Activated CD4-positive, alpha-beta T cell treated with anti-CD3 and anti-CD28 coated beads for 48 hours (primary cell): ENCODE measurements around the gene MYO1G.
"Not testable (repeated sequence)": the region's sequence is repeated elsewhere in the genome, so short reads cannot be mapped to it uniquely, and the experiment has no call there.

ENCODE experiments used
- DNase-seq: peaks from one replicate; pipeline ENCODE4 v3.0.0-alpha.2; 2020

MYO1G gene

DNA sequence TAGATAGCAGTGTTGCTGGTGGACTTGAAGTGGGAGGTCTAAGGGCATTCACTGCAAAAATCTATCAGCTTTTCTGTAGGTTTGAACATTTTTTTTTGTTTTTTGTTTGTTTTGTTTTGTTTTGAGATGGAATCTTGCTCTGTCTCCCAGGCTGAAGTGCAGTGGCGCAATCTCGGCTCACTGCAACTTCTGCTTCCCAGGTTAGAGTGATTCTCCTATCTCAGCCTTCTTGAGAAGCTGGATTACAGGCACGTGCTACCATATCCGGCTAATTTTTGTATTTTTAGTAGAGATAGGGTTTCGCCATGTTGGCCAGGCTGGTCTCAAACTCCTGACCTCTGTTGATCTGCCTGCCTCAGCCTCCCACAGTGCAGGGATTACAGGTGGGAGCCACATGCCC is 44.3 kb downstream of the MYO1G start:
- not testable (repeated sequence) for DNase-seq

DNA sequence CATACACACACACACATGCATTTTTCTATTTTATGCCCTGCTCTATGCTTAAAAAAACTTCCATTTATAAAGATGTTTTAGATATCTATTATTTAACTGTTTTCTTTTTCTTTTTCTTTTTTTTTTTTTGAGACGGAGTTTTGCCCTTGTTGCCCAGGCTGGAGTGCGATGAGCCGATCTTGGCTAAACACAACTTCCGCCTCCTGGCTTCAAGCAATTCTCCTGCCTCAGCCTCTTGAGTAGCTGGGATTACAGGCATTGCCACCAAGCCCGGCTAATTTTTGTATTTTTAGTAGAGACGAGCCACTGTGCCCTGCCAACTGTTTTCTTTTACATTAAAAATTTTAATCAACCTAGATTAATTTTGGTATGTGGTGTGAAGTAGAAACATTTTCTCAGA is 47.9 kb downstream of the MYO1G start:
- DNase-seq = no peak

DNA sequence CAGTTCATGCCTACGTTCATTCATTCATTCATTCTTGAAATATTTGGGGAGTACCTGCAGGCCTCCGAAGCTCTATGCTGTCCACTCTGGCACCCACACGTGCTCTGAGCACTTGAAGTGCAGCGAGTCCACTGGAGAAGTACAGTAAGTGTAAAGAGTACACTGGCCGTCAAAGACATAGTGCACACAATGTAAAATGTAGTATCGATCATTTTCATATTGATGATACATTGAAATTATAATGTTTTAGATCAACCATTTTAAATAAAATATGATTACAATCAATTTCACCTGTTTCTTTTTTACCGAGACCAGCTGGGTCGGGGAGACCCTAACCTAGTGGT is 56.5 kb downstream of the MYO1G start:
- no peak for DNase-seq

DNA sequence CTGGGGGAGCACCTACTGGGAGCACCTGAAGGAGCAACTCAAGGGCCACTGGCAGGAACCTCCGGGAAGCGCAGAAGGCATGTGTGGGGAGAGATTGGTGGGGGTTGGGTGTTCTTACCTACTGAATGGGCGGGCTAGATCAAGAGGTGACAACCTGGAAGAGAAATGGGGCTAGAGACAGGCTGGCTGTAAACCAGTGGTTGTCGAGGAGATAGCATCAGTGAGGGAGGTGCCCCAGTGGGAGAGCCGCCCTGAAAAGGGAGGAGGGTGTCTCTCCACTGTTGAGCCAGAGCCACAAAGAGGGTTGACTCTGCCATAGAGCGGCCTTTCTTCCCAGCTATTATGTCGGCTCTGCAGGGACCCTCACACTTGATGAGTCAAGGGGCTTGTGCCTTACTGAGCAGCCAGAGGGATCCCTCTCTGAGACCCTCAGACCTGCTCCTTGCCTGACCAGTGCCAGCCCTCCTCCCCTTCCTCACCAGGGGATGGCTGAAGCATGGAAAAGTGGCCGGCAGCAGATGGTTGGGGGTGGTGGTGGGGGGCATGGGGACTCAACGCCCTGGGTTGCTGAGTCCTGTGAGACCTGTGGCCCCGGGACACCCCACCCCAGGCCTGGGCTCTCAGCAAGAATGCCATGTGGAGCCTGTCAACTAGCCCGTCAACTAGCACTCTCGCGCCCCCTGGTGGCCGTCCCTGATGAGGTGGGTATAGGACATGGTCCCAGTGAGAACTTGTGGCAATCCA is 57.0 kb downstream of the MYO1G start:
- DNase-seq = peak; percentile 99

DNA sequence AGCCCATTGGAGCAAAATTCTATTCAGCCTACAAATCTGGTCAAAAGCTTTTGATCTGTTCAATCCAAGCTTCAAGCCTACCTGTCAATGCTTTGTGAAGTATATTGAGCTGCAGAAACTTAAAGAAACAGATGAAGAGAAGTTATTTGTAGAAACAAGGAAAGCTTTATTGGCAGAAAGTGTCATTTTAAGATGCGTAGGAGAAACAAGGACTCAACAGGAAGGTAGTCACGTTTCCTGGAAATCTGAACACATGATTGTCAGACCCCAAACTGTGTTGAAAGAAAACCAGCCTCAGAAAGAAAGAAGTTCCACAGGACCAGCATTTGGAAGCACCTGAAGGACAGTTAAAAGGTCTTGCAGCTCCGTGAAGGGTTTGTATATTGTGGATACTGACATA is 58.7 kb downstream of the MYO1G start:
- DNase-seq = no peak

DNA sequence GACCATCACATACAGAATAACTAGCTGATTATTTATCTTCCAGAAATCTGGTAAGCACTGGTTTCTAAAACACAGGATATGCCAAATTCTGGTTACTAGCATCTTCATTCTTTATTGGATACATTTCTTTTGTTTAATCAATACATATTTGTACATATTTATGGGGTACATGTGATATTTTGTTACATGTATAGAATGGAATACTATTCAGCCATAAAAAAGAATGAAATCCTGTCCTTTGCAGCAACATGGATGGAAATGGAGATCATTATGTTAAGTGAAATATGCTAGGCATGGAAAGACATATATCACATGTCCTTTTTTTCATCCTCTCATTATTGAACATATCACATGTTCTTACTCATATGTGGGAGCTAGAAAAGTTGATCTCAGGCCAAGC is 60.8 kb downstream of the MYO1G start:
- no peak for DNase-seq

DNA sequence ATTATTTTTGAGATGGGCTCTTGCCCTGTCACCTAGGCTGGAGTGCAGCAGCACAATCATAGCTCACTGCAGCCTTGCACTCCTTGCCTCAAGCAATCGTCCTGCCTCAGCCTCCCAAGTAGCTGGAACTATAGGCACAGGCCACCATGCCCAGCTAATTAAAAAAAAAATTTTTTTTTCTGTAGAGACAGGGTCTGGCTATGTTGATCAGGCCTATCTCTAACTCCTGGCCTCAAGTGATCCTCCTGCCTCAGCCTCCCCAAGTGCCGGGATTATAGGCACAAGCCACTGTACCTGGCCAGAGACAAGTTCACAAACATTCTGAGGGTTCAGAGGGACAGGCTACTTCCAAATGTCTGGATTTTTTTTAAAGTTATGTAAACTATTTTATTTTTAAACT is 61.4 kb downstream of the MYO1G start:
- DNase-seq = no peak

DNA sequence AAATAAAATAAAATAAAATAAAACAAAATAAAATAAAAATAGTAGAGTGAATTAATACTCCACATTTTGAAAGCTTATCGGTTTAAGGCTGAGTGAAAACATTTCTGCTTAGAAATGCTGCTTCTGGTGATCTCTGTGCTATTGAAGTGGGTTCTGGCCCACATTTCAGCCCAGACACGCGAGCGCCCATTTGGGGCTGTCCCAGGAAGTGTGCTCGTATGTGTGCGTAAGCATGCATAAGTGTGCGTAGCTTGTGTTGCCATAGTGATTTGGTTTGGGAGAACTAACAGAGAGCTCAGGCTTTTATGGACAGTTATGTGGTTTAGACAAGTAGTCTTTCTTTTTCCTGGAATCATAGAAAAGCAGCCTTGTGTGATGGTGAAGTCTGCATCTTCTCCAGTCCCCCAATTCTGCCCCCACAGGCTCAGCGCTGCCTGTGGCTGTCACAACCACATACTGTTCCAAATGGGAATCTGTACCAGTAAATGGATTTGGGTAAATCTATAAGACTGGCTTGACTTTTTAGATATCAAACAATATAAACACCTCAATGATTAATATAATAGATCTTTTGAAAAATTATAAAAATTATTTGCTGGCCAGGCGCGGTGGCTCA is 63.7 kb downstream of the MYO1G start:
- peak; percentile 81 for DNase-seq

DNA sequence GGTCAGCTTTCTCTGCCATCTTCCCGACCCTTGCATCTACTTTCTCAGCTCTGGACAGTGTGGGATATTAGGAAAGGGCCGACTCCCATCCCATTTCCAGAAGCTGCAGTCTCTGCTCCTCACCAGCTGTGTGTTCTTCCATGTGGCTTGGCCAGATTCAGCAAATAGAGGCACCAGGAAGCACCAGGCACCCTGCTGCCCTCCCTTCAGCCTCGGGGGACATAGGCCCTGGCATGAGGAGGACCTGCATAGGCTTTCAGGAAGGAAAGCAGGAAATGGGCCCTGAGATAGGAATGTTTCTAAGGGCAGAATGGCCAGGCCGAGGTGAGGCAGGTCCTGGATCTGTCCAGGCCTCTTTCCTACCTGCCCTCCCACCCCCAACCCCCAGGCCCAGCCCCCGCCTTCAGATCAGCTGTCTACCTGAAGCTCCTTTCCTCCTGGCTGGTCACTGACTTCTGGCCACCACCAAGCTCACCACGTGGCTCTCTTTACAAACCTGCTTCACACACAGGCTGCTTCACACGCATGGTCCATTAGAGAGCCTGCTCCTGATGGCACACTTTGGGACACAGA is 66.0 kb downstream of the MYO1G start:
- no peak for DNase-seq
